Right cardiac atrium (tissue), 5 donors: ENCODE data around the gene DOCK10. TPM values are rescaled to one million over a fixed set of nuclear protein-coding genes. Genes with fewer than 3 reads are reported as not detected.

ENCODE experiments used
- ATAC-seq, 2 donors: fragments of 200-7000 bp; cut with Tn5 transposase; one replicate each; pipeline versions ENCODE4 v1.8.0 to v1.9.1; 2020; ENCODE audit warnings: moderate library complexity in 2 of 2, mild to moderate bottlenecking in 1 of 2
- DNase-seq, 3 donors: peaks; one replicate each; pipeline ENCODE4 v3.0.0-alpha.2; 2020
- H3K27ac ChIP-seq: one replicate; pipeline ENCODE4 v1.5.1; 2013; ENCODE audit warnings: mild to moderate bottlenecking, low read length, control low read depth, moderate library complexity
- H3K27me3 ChIP-seq: one replicate; pipeline ENCODE4 v1.6.1; 2013; ENCODE audit not compliant: control insufficient read depth, insufficient read depth
- H3K4me1 ChIP-seq: one replicate; pipeline ENCODE4 v1.6.1; 2013; ENCODE audit warnings: low read length; ENCODE audit not compliant: control insufficient read depth, insufficient read depth
- H3K4me3 ChIP-seq: one replicate; pipeline ENCODE4 v1.5.1; 2013; ENCODE audit warnings: low read length, control low read depth
- H3K9me3 ChIP-seq: one replicate; pipeline ENCODE4 v1.6.1; 2013; ENCODE audit warnings: low read length; ENCODE audit not compliant: control insufficient read depth
- WGBS: extraction: QIAGEN DNeasy Blood & Tissue Kit; methylation state at CpG from one replicate; pipeline ENCODE4 v1.1.7; 2013; 5-methylcytosine and 5-hydroxymethylcytosine counted together
- intact Hi-C, 4 donors: fragments of 100-400 bp; cut with DNase I; formaldehyde crosslinking; loops; one replicate each; pipeline versions ENCODE4 v1.11.0 to v1.14.0; 2022 to 2023
- polyA plus RNA-seq: library from polyadenylated mRNA; stranded (reverse); fragments of 200-250 nt; gene quantifications from one replicate; pipeline ENCODE4 v1.2.3, GENCODE V29; 2013
- total RNA-seq, 4 donors: library from RNA; stranded (reverse); fragmentation: NEBNext Ultra II Directional; extraction: Animal tissue kit (Norgen Biotek cat#: 25700); gene quantifications; one replicate each; pipeline ENCODE4 v1.2.1, GENCODE V29; 2021
- donor health status: healthy with polysubstance abuse.
- donor health status: DM: no; HTN: yes; CAD: no.
- donor health status: DM: no; HTN: no; CAD: no.
- donor health status: DM: no; HTN: yes; CAD: no; lungs with severe emphysema.
- donor health status: DM: yes; HTN: yes; CAD: no.

The DOCK10 gene
- total and polyA plus RNA-seq, 5 donors: 0.86 to 6.9 (median 4.8) TPM

GRCh38 chr2:224772494-224772893, 269.8 kb downstream of the DOCK10 start:
- Histone ChIP-seq H3K27me3 (no peaks in the 10 kb centered on the region), H3K9me3 (no peaks in the 10 kb centered on the region), H3K27ac (no peak overlapping the region), H3K4me3 (no peak overlapping the region), H3K4me1 (no peaks in the 10 kb centered on the region)
- DNase-seq (no peak), ATAC-seq (no peak)
- intact Hi-C loops: loop anchor here in 1 of 4 donors (10.0 kb wide), 1 partner anchor 118 kb away; no protein-coding TSS in a partner anchor
- WGBS: 76% methylated on average over 1 of the region's 1 CpG

- intact Hi-C loops: no loop called here
- 93% methylated on average over 6 of the region's 6 CpGs for WGBS
- ATAC-seq (no peak), DNase-seq (no peak)
- Histone ChIP-seq H3K4me1 (no peaks in the 10 kb centered on the region), H3K4me3 (no peak overlapping the region), H3K9me3 (no peaks in the 10 kb centered on the region), H3K27me3 (no peaks in the 10 kb centered on the region), H3K27ac (no peak overlapping the region)
Observed at GRCh38 chr2:224769489-224769888, 272.8 kb downstream of the DOCK10 start.

- no peak overlapping the region for H3K4me3 ChIP-seq
- H3K9me3 ChIP-seq: no peaks in the 10 kb centered on the region
- H3K27me3 ChIP-seq: no peaks in the 10 kb centered on the region
- no peak overlapping the region for H3K27ac ChIP-seq
- ATAC-seq (no peak), DNase-seq (no peak)
- no peaks in the 10 kb centered on the region for H3K4me1 ChIP-seq
- 93% methylated on average over 2 of the region's 2 CpGs for WGBS
- intact Hi-C loops: no loop called here
Observed at GRCh38 chr2:224764565-224765236, 277.6 kb downstream of the DOCK10 start.

GRCh38 chr2:224757934-224758548, 284.2 kb downstream of the DOCK10 start:
- DNase-seq: no peak
- H3K27ac ChIP-seq: no peak overlapping the region
- no peaks in the 10 kb centered on the region for H3K27me3 ChIP-seq
- intact Hi-C loops: no loop called here
- ATAC-seq: no peak
- H3K4me3 ChIP-seq: no peak overlapping the region
- no peaks in the 10 kb centered on the region for H3K4me1 ChIP-seq
- 88% methylated on average over 3 of the region's 3 CpGs for WGBS
- H3K9me3 ChIP-seq: peaks cover 4% of the 10 kb centered on the region

GRCh38 chr2:224753743-224754540, 288.3 kb downstream of the DOCK10 start:
- intact Hi-C loops: no loop called here
- no peak overlapping the region for H3K4me3 ChIP-seq
- DNase-seq: peak in 1 of 3 donors; percentile 16
- no peak overlapping the region for H3K27ac ChIP-seq
- no peaks in the 10 kb centered on the region for H3K27me3 ChIP-seq
- no peaks in the 10 kb centered on the region for H3K4me1 ChIP-seq
- peaks cover 4% of the 10 kb centered on the region for H3K9me3 ChIP-seq
- 40% methylated on average over 1 of the region's 1 CpG for WGBS
- ATAC-seq: peak; percentile 79 to 90

- no peaks in the 10 kb centered on the region for H3K9me3 ChIP-seq
- H3K27ac ChIP-seq: no peak overlapping the region
- no peak for ATAC-seq
- intact Hi-C loops: no loop called here
- H3K4me3 ChIP-seq: no peak overlapping the region
- DNase-seq: no peak
- 77% methylated on average over 5 of the region's 5 CpGs for WGBS
- H3K27me3 ChIP-seq: no peaks in the 10 kb centered on the region
- H3K4me1 ChIP-seq: no peaks in the 10 kb centered on the region
Observed at GRCh38 chr2:224751996-224752698, 290.1 kb downstream of the DOCK10 start.

GRCh38 chr2:224749136-224749535, 293.1 kb downstream of the DOCK10 start:
- 81% methylated on average over 1 of the region's 1 CpG for WGBS
- Histone ChIP-seq H3K4me1 (no peaks in the 10 kb centered on the region), H3K9me3 (no peaks in the 10 kb centered on the region), H3K27ac (no peak overlapping the region), H3K4me3 (no peak overlapping the region), H3K27me3 (no peaks in the 10 kb centered on the region)
- intact Hi-C loops: no loop called here
- ATAC-seq: no peak
- no peak for DNase-seq

- intact Hi-C loops: no loop called here
- WGBS: 58% methylated on average over 4 of the region's 4 CpGs
- Histone ChIP-seq H3K4me1 (no peaks in the 10 kb centered on the region), H3K4me3 (no peak overlapping the region), H3K27ac (no peak overlapping the region), H3K9me3 (no peaks in the 10 kb centered on the region), H3K27me3 (no peaks in the 10 kb centered on the region)
- ATAC-seq (peak; percentile 58 to 74), DNase-seq (peak in 1 of 3 donors; percentile 50)
Observed at GRCh38 chr2:224747765-224748164, 294.5 kb downstream of the DOCK10 start.

- Histone ChIP-seq H3K4me1 (no peaks in the 10 kb centered on the region), H3K4me3 (no peak overlapping the region), H3K9me3 (peaks cover 5% of the 10 kb centered on the region), H3K27ac (no peak overlapping the region), H3K27me3 (no peaks in the 10 kb centered on the region)
- 88% methylated on average over 1 of the region's 1 CpG for WGBS
- ATAC-seq (no peak), DNase-seq (no peak)
- intact Hi-C loops: loop anchor here in 1 of 4 donors (5.0 kb wide), 1 partner anchor 176 kb away; no protein-coding TSS in a partner anchor
Observed at GRCh38 chr2:224736227-224736626, 306.0 kb downstream of the DOCK10 start.

GRCh38 chr2:224734949-224735348, 307.3 kb downstream of the DOCK10 start:
- peaks cover 5% of the 10 kb centered on the region for H3K9me3 ChIP-seq
- H3K27me3 ChIP-seq: no peaks in the 10 kb centered on the region
- no peaks in the 10 kb centered on the region for H3K4me1 ChIP-seq
- WGBS: 74% methylated on average over 1 of the region's 1 CpG
- intact Hi-C loops: loop anchor here in 1 of 4 donors (5.0 kb wide), 1 partner anchor 177 kb away; no protein-coding TSS in a partner anchor
- H3K4me3 ChIP-seq: no peak overlapping the region
- ATAC-seq: no peak
- no peak overlapping the region for H3K27ac ChIP-seq
- no peak for DNase-seq
